DOHH2 (cell line): ENCODE results near the gene CCDC80.

Source experiments
- H3F3A ChIP-seq: fragments of 200-600 bp; sonication (generic), shearing (Covaris generic); 2 replicates; pipeline ENCODE4 v1.6.0; 2016; ENCODE audit warnings: antibody characterized with exemption, mild to moderate bottlenecking; ENCODE audit not compliant: control insufficient read depth, insufficient read depth
- H3K27ac ChIP-seq: fragments of 200-600 bp; sonication (generic); 2 replicates; pipeline ENCODE4 v1.5.1; 2014; ENCODE audit warnings: low read depth, mild to moderate bottlenecking, low read length, moderate library complexity
- H3K27me3 ChIP-seq: fragments of 200-600 bp; sonication (generic); 2 replicates; pipeline ENCODE4 v1.6.1; 2014; ENCODE audit warnings: mild to moderate bottlenecking, low read length, mixed read lengths; ENCODE audit not compliant: control insufficient read depth
- H3K36me3 ChIP-seq: fragments of 200-600 bp; sonication (generic); 2 replicates; pipeline ENCODE4 v1.6.1; 2014; ENCODE audit warnings: mild to moderate bottlenecking, low read length, moderate library complexity, mixed read lengths; ENCODE audit not compliant: control insufficient read depth
- H3K4me1 ChIP-seq: fragments of 200-600 bp; sonication (generic); 2 replicates; pipeline ENCODE4 v1.6.1; 2014; ENCODE audit warnings: mild to moderate bottlenecking, low read length, mixed read lengths; ENCODE audit not compliant: control insufficient read depth
- H3K4me2 ChIP-seq: fragments of 200-600 bp; sonication (generic); 2 replicates; pipeline ENCODE4 v1.6.0; 2014; ENCODE audit warnings: mild to moderate bottlenecking, low read length, moderate library complexity
- H3K4me3 ChIP-seq: fragments of 200-600 bp; sonication (generic); 2 replicates; pipeline ENCODE4 v1.5.1; 2014; ENCODE audit warnings: mild to moderate bottlenecking, low read length, mixed read lengths
- H3K79me2 ChIP-seq: fragments of 200-600 bp; sonication (generic); 2 replicates; pipeline ENCODE4 v1.6.1; 2014; ENCODE audit warnings: mild to moderate bottlenecking, low read length, mixed read lengths; ENCODE audit not compliant: control insufficient read depth
- H3K9me2 ChIP-seq: fragments of 200-600 bp; sonication (generic); replicated peaks from 2 replicates; pipeline ENCODE4 v1.6.1; 2014; ENCODE audit warnings: mild to moderate bottlenecking, low read length, mixed read lengths; ENCODE audit not compliant: control insufficient read depth
- H3K9me3 ChIP-seq: fragments of 200-600 bp; sonication (generic); 2 replicates; pipeline ENCODE4 v1.6.1; 2014; ENCODE audit warnings: antibody characterized with exemption, low read length, mixed read lengths; ENCODE audit not compliant: control insufficient read depth, insufficient read depth
- H4K20me1 ChIP-seq: fragments of 200-600 bp; sonication (generic); 2 replicates; pipeline ENCODE4 v1.6.0; 2014; ENCODE audit warnings: low read depth, mild to moderate bottlenecking, antibody characterized with exemption, low read length, moderate library complexity; ENCODE audit not compliant: control insufficient read depth, insufficient read depth
- CTCF ChIP-seq: fragments of 200-600 bp; sonication (generic); IDR thresholded peaks from one replicate; pipeline ENCODE4 v1.5.1; 2014; ENCODE audit warnings: antibody characterized with exemption, mild to moderate bottlenecking, low read depth, low read length; ENCODE audit not compliant: poor library complexity, severe bottlenecking
- EZH2phosphoT487 ChIP-seq: fragments of 200-600 bp; sonication (generic); IDR thresholded peaks from 2 replicates; pipeline ENCODE4 v1.6.1; 2017; ENCODE audit warnings: borderline replicate concordance, mild to moderate bottlenecking, antibody characterized with exemption, low read length, moderate library complexity, mixed read lengths

Gene CCDC80

GRCh38 chr3:112633757-112634156 is 7.2 kb downstream of the CCDC80 start:
- Histone ChIP-seq H3K27me3 (no peaks in the 10 kb centered on the region), H3K79me2 (no peaks in the 10 kb centered on the region), H3F3A (no peaks in the 10 kb centered on the region), H3K4me1 (peaks cover 7% of the 10 kb centered on the region; the same call in 1 of the 2 replicates), H3K4me2 (no peak overlapping the region), H4K20me1 (no peaks in the 10 kb centered on the region), H3K9me2 (no peaks in the 10 kb centered on the region), H3K4me3 (no peak overlapping the region), H3K36me3 (no peaks in the 10 kb centered on the region), H3K9me3 (no peaks in the 10 kb centered on the region), H3K27ac (no peak overlapping the region)
- TF ChIP-seq EZH2phosphoT487 = no peak
- no peak for TF ChIP-seq CTCF

GRCh38 chr3:112633191-112633590 is 7.8 kb downstream of the CCDC80 start:
- Histone ChIP-seq H4K20me1 (no peaks in the 10 kb centered on the region), H3K4me2 (no peak overlapping the region), H3K9me3 (no peaks in the 10 kb centered on the region), H3K9me2 (no peaks in the 10 kb centered on the region), H3K4me3 (no peak overlapping the region), H3K79me2 (no peaks in the 10 kb centered on the region), H3K4me1 (peaks cover 7% of the 10 kb centered on the region; the same call in 1 of the 2 replicates), H3F3A (no peaks in the 10 kb centered on the region), H3K27ac (no peak overlapping the region), H3K36me3 (no peaks in the 10 kb centered on the region), H3K27me3 (no peaks in the 10 kb centered on the region)
- no peak for TF ChIP-seq EZH2phosphoT487
- no peak for TF ChIP-seq CTCF

GRCh38 chr3:112632596-112632995 is 8.3 kb downstream of the CCDC80 start:
- H3K36me3 ChIP-seq = no peaks in the 10 kb centered on the region
- no peaks in the 10 kb centered on the region for H3K9me3 ChIP-seq
- TF ChIP-seq CTCF (no peak), EZH2phosphoT487 (no peak)
- no peaks in the 10 kb centered on the region for H3F3A ChIP-seq
- H3K27ac ChIP-seq = no peak overlapping the region
- no peaks in the 10 kb centered on the region for H3K9me2 ChIP-seq
- H3K4me2 ChIP-seq = no peak overlapping the region
- H3K79me2 ChIP-seq = no peaks in the 10 kb centered on the region
- H3K4me3 ChIP-seq = no peak overlapping the region
- no peaks in the 10 kb centered on the region for H3K27me3 ChIP-seq
- H3K4me1 ChIP-seq = peaks cover 7% of the 10 kb centered on the region; the same call in 1 of the 2 replicates
- no peaks in the 10 kb centered on the region for H4K20me1 ChIP-seq
